ENCODE data around the gene SLC38A11. TPM values are rescaled to one million over a fixed set of nuclear protein-coding genes. Genes with fewer than 3 reads are reported as not detected.
A peak's percentile ranks its signal among the peaks of the same experiment; 100 is the strongest.

Gene SLC38A11
- total and polyA plus RNA-seq, 2 of the 13 experiments (the other 11 are each of a cell fraction or from before 2014, with no cell fraction given), result 14.0 to 14.3 TPM

DNA sequence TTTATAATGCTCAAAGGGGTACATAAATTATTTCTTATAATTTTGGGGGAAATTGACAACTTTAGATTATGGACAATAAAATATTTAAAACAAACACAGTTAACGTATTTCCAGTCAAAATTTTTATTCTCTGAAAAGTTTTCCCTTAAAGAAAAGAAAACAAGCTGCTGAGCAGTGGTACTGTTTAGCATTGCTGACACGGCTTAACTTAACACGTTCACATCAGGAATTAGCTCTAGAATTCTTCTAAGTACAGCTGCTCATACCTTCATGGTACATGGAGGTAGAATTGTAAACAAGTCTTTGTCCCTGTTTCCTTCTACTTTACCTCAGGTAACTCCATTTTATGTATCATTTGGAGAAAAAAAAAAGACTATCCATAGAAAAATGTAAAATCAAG lies 2.0 kb downstream of the SLC38A11 start:
- no peaks in the 10 kb centered on the region for H3K36me3 ChIP-seq (replicated peaks in 1 of 2; ENCODE audit: control insufficient read depth in 1 of 2, insufficient read depth in 2 of 2, low read length in 2 of 2)
- no peaks in the 10 kb centered on the region for H4K20me1 ChIP-seq (ENCODE audit: insufficient read depth, low read length)
- H2AFZ ChIP-seq (ENCODE audit: low read length), result no peak overlapping the region
- H3K79me2 ChIP-seq (ENCODE audit: insufficient read depth, low read length), result no peaks in the 10 kb centered on the region
- no peak overlapping the region for H3K4me2 ChIP-seq (ENCODE audit: low read depth, low read length)
- no peak for DNase-seq (ENCODE audit: low spot score)
- no peak overlapping the region for H3K9ac ChIP-seq (ENCODE audit: insufficient read depth, low read depth, low read length)
- ChIA-PET CTCF (ENCODE audit: low intra/inter-chr PET ratio, low total read pairs) (no interaction called here), POLR2A (interaction anchor here (0.8 kb wide), 1 partner anchor 15 kb away, joined by 3 read pairs; no protein-coding TSS in a partner anchor)
- H3K4me3 ChIP-seq (replicated peaks in 1 of 3; ENCODE audit: insufficient read depth in 1 of 3, low read depth in 2 of 3, low read length in 3 of 3), result no peak overlapping the region
- BruUV-seq (replicated peaks), result no TSS peak
- no peaks in the 10 kb centered on the region for H3K4me1 ChIP-seq (ENCODE audit: insufficient read depth, low read length)
- TF ChIP-seq ZNF772 (CRISPR knock-in tag; IDR thresholded peaks at IDR 0.05) (no peak), MAFK (conservative IDR thresholded peaks at IDR 0.05 in 1 of 2, IDR thresholded peaks at IDR 0.05 in 1 of 2; ENCODE audit: low read length in 2 of 2) (peak; percentile 80 to 89), SP5 (CRISPR knock-in tag; IDR thresholded peaks at IDR 0.05; ENCODE audit: borderline replicate concordance, low read depth) (no peak), ZSCAN31 (CRISPR knock-in tag; IDR thresholded peaks at IDR 0.05; ENCODE audit: low read depth) (no peak), MAFF (IDR thresholded peaks at IDR 0.05; ENCODE audit: low read depth, low read length) (peak; percentile 79), TEF (CRISPR knock-in tag; IDR thresholded peaks at IDR 0.05) (no peak), ZNF776 (CRISPR knock-in tag; IDR thresholded peaks at IDR 0.05) (no peak)
- no peaks in the 10 kb centered on the region for H3K9me3 ChIP-seq (ENCODE audit: low read length)
- H3K27me3 ChIP-seq (ENCODE audit: control insufficient read depth in 1 of 2, insufficient read depth in 2 of 2, low read length in 2 of 2), result no peaks in the 10 kb centered on the region
- intact Hi-C loops (cut with micrococcal nuclease; ENCODE audit: unreplicated experiment) (no loop called here), in situ Hi-C loops (cut with HindIII; ENCODE audit: extremely low pct_ligation_motif_present, low pct_unique_long_range_greater_than_20kb) (no loop called here)
- FAIRE-seq, result no peak
- no peak for ATAC-seq
- H3K27ac ChIP-seq (ENCODE audit: extremely low read length, insufficient read depth, low read length), result no peak overlapping the region
- WGBS (ENCODE audit: low lambda C conversion rate), result 72% methylated on average over 3 of the region's 3 CpGs

GRCh38 chr2:164952057-164952702 lies 3.1 kb downstream of the SLC38A11 start:
- POLR2A ChIA-PET, result interaction anchor here (1.3 kb wide), 1 partner anchor 14 kb away, joined by 3 read pairs; no protein-coding TSS in a partner anchor
- Histone ChIP-seq H3K4me2 (ENCODE audit: low read depth, low read length) (no peak overlapping the region), H3K4me1 (ENCODE audit: insufficient read depth, low read length) (no peaks in the 10 kb centered on the region), H3K27ac (ENCODE audit: extremely low read length, insufficient read depth, low read length) (no peak overlapping the region), H3K9me3 (ENCODE audit: low read length) (no peaks in the 10 kb centered on the region), H4K20me1 (ENCODE audit: insufficient read depth, low read length) (no peaks in the 10 kb centered on the region), H3K27me3 (ENCODE audit: control insufficient read depth in 1 of 2, insufficient read depth in 2 of 2, low read length in 2 of 2) (no peaks in the 10 kb centered on the region), H3K9ac (ENCODE audit: insufficient read depth, low read depth, low read length) (no peak overlapping the region), H3K36me3 (replicated peaks in 1 of 2; ENCODE audit: control insufficient read depth in 1 of 2, insufficient read depth in 2 of 2, low read length in 2 of 2) (no peaks in the 10 kb centered on the region), H2AFZ (ENCODE audit: low read length) (no peak overlapping the region), H3K4me3 (replicated peaks in 1 of 3; ENCODE audit: insufficient read depth in 1 of 3, low read depth in 2 of 3, low read length in 3 of 3) (no peak overlapping the region), H3K79me2 (ENCODE audit: insufficient read depth, low read length) (no peaks in the 10 kb centered on the region)
- 0 out of 2 replicates have a peak, but pooled peaks have one; percentile 71 for TF ChIP-seq ZNF780A (CRISPR knock-in tag; IDR thresholded peaks at IDR 0.05)
- TF ChIP-seq, protein P1, sequence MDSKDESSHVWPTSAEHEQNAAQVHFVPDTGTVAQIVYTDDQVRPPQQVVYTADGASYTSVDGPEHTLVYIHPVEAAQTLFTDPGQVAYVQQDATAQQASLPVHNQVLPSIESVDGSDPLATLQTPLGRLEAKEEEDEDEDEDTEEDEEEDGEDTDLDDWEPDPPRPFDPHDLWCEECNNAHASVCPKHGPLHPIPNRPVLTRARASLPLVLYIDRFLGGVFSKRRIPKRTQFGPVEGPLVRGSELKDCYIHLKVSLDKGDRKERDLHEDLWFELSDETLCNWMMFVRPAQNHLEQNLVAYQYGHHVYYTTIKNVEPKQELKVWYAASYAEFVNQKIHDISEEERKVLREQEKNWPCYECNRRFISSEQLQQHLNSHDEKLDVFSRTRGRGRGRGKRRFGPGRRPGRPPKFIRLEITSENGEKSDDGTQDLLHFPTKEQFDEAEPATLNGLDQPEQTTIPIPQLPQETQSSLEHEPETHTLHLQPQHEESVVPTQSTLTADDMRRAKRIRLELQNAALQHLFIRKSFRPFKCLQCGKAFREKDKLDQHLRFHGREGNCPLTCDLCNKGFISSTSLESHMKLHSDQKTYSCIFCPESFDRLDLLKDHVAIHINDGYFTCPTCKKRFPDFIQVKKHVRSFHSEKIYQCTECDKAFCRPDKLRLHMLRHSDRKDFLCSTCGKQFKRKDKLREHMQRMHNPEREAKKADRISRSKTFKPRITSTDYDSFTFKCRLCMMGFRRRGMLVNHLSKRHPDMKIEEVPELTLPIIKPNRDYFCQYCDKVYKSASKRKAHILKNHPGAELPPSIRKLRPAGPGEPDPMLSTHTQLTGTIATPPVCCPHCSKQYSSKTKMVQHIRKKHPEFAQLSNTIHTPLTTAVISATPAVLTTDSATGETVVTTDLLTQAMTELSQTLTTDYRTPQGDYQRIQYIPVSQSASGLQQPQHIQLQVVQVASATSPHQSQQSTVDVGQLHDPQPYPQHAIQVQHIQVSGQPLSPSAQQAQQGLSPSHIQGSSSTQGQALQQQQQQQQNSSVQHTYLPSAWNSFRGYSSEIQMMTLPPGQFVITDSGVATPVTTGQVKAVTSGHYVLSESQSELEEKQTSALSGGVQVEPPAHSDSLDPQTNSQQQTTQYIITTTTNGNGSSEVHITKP (CRISPR knock-in tag; IDR thresholded peaks at IDR 0.05; ENCODE audit: low read depth), result no peak
- DNase-seq (ENCODE audit: low spot score), result no peak
- no TSS peak for BruUV-seq (replicated peaks)
- FAIRE-seq, result no peak
- in situ Hi-C loops (cut with HindIII; ENCODE audit: extremely low pct_ligation_motif_present, low pct_unique_long_range_greater_than_20kb) (no loop called here), intact Hi-C loops (cut with micrococcal nuclease; ENCODE audit: unreplicated experiment) (no loop called here)
- 94% methylated on average over 8 of the region's 8 CpGs for WGBS (ENCODE audit: low lambda C conversion rate)
- CTCF ChIA-PET (ENCODE audit: low intra/inter-chr PET ratio, low total read pairs), result no interaction called here
- no peak for ATAC-seq

All from HepG2 (cell line).